ENCODE data around the gene DUOXA2.
"Not testable (repeated sequence)": the region's sequence is repeated elsewhere in the genome, so short reads cannot be mapped to it uniquely, and the experiment has no call there.

The DUOXA2 gene

GRCh38 chr15:45114076-45114750, at the start of gene DUOXA2, which contains the start of gene DUOX2:
DUOXA2 (plus strand) TSS chr15:45114326; CDS start chr15:45114606, 280 bp downstream.
DUOX2 (minus strand) TSS chr15:45114172; CDS start chr15:45113411, 761 bp downstream.
- no peak for DNase-seq

GRCh38 chr15:45064386-45064785, 49.7 kb upstream of the DUOXA2 start:
- DNase-seq, result no peak

GRCh38 chr15:45069942-45070360, 44.2 kb upstream of the DUOXA2 start:
- DNase-seq, result not testable (repeated sequence)

GRCh38 chr15:45073602-45074001, 40.5 kb upstream of the DUOXA2 start:
- DNase-seq, result not testable (repeated sequence)

- not testable (repeated sequence) for DNase-seq
Measured at GRCh38 chr15:45075440-45076320, 38.4 kb upstream of the DUOXA2 start.

- not testable (repeated sequence) for DNase-seq
Measured at GRCh38 chr15:45077391-45077790, 36.7 kb upstream of the DUOXA2 start.

GRCh38 chr15:45079201-45079600, 34.9 kb upstream of the DUOXA2 start:
- not testable (repeated sequence) for DNase-seq

- not testable (repeated sequence) for DNase-seq
Measured at GRCh38 chr15:45079628-45080246, 34.4 kb upstream of the DUOXA2 start.

GRCh38 chr15:45080593-45080992, 33.5 kb upstream of the DUOXA2 start:
- not testable (repeated sequence) for DNase-seq

GRCh38 chr15:45082412-45082811, 31.7 kb upstream of the DUOXA2 start:
- DNase-seq, result not testable (repeated sequence)

GRCh38 chr15:45083223-45083622, 30.9 kb upstream of the DUOXA2 start:
- DNase-seq, result no peak

GRCh38 chr15:45084163-45084562, 30.0 kb upstream of the DUOXA2 start:
- no peak for DNase-seq

GRCh38 chr15:45087513-45087912, 26.6 kb upstream of the DUOXA2 start:
- no peak for DNase-seq

- no peak for DNase-seq
Measured at GRCh38 chr15:45088801-45089711, 25.1 kb upstream of the DUOXA2 start.

- no peak for DNase-seq
Measured at GRCh38 chr15:45089712-45090373, 24.3 kb upstream of the DUOXA2 start.

- DNase-seq, result no peak
Measured at GRCh38 chr15:45091161-45091560, 23.0 kb upstream of the DUOXA2 start.

GRCh38 chr15:45091576-45091975, 22.6 kb upstream of the DUOXA2 start:
- DNase-seq, result no peak

- DNase-seq, result no peak
Measured at GRCh38 chr15:45093013-45093412, 21.1 kb upstream of the DUOXA2 start.

- DNase-seq, result no peak
Measured at GRCh38 chr15:45093622-45094357, 20.3 kb upstream of the DUOXA2 start.

- no peak for DNase-seq
Measured at GRCh38 chr15:45094358-45094730, 19.8 kb upstream of the DUOXA2 start.

- DNase-seq, result no peak
Measured at GRCh38 chr15:45095661-45096060, 18.5 kb upstream of the DUOXA2 start.
